Measurements from ENCODE around the gene CD3D. TPM values are rescaled to one million over a fixed set of nuclear protein-coding genes. Genes with fewer than 3 reads are reported as not detected.

Gene CD3D
- total RNA-seq, 4 donors from 2014 or later: 1.7 TPM; not detected in 3

- DNase-seq: no peak
- Histone ChIP-seq H3K9me3 (no peaks in the 10 kb centered on the region), H3K27me3 (no peaks in the 10 kb centered on the region), H3K36me3 (no peaks in the 10 kb centered on the region), H3K4me3 (no peak overlapping the region), H3K27ac (no peak overlapping the region), H3K4me1 (no peaks in the 10 kb centered on the region)
- intact Hi-C loops (cut with DNase I; ENCODE audit: low total_unique reads): no loop called here
- no peak for TF ChIP-seq POLR2A (IDR thresholded peaks at IDR 0.05)
- no peak for TF ChIP-seq CTCF (IDR thresholded peaks at IDR 0.05)
These were observed 33.5 kb upstream of the CD3D start for GRCh38 chr11:118375978-118376377.

- TF ChIP-seq POLR2A (IDR thresholded peaks at IDR 0.05) (no peak), CTCF (IDR thresholded peaks at IDR 0.05) (no peak)
- no peaks in the 10 kb centered on the region for H3K4me1 ChIP-seq
- H3K9me3 ChIP-seq: no peaks in the 10 kb centered on the region
- intact Hi-C loops (cut with DNase I; ENCODE audit: low total_unique reads): no loop called here
- no peak overlapping the region for H3K27ac ChIP-seq
- no peak for DNase-seq
- H3K36me3 ChIP-seq: no peaks in the 10 kb centered on the region
- no peaks in the 10 kb centered on the region for H3K27me3 ChIP-seq
- H3K4me3 ChIP-seq: no peak overlapping the region
These were observed 32.2 kb upstream of the CD3D start for GRCh38 chr11:118374729-118375128.

- H3K36me3 ChIP-seq: no peaks in the 10 kb centered on the region
- no peaks in the 10 kb centered on the region for H3K27me3 ChIP-seq
These were observed 31.4 kb upstream of the CD3D start for GRCh38 chr11:118373871-118374270.

GRCh38 chr11:118373263-118373662 is 30.8 kb upstream of the CD3D start:
- no peak for DNase-seq
- no peak overlapping the region for H3K27ac ChIP-seq
- no peak for TF ChIP-seq CTCF (IDR thresholded peaks at IDR 0.05)
- TF ChIP-seq POLR2A (IDR thresholded peaks at IDR 0.05): no peak
- no peaks in the 10 kb centered on the region for H3K9me3 ChIP-seq
- H3K4me3 ChIP-seq: no peak overlapping the region
- H3K27me3 ChIP-seq: no peaks in the 10 kb centered on the region
- H3K36me3 ChIP-seq: no peaks in the 10 kb centered on the region
- H3K4me1 ChIP-seq: no peaks in the 10 kb centered on the region
- intact Hi-C loops (cut with DNase I; ENCODE audit: low total_unique reads): no loop called here

More at GRCh38 chr11:118373871-118374270, 31.4 kb upstream of the CD3D start:
- H3K27ac ChIP-seq: no peak overlapping the region
- DNase-seq: no peak
- no peaks in the 10 kb centered on the region for H3K9me3 ChIP-seq
- no peaks in the 10 kb centered on the region for H3K4me1 ChIP-seq
- no peak overlapping the region for H3K4me3 ChIP-seq
- TF ChIP-seq CTCF (IDR thresholded peaks at IDR 0.05) (no peak), POLR2A (IDR thresholded peaks at IDR 0.05) (no peak)
- intact Hi-C loops (cut with DNase I; ENCODE audit: low total_unique reads): no loop called here

DNA sequence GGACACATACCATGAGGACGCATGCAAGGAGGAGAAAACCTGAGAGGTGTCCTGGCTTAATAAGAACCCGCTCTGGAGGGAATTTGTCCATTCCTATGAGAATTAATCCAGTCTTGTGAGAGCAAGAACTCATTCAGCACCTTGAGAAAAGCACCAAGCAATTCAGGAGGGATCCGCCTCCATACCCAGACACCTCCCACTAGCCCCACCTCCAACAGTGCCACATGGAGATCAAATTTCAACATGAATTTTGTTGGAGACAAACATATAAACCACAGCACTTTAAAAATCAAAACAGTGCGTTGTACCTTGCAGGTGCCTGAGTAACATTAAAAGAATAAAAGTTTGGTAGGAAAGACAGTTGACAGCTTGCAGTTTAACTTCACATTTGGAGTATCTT is 28.3 kb upstream of the CD3D start:
- intact Hi-C loops (cut with DNase I; ENCODE audit: low total_unique reads): no loop called here
- Histone ChIP-seq H3K36me3 (no peaks in the 10 kb centered on the region), H3K4me3 (no peak overlapping the region), H3K9me3 (no peaks in the 10 kb centered on the region), H3K27me3 (no peaks in the 10 kb centered on the region), H3K27ac (no peak overlapping the region), H3K4me1 (no peaks in the 10 kb centered on the region)
- TF ChIP-seq CTCF (IDR thresholded peaks at IDR 0.05): no peak
- no peak for TF ChIP-seq POLR2A (IDR thresholded peaks at IDR 0.05)
- no peak for DNase-seq

Data from uterus (tissue), 4 donors.